Kasumi-1 (cell line): ENCODE measurements around the gene DGCR2.
A peak's percentile ranks its signal among the peaks of the same experiment; 100 is the strongest.

Experiments
- DNase-seq, 2 experiments: peaks; one replicate each; lab custom pipeline; 2025; lab: John Stamatoyannopoulos, UW

DGCR2 gene

GRCh38 chr22:19127329-19128008 is 5.3 kb upstream of the DGCR2 start:
- no peak for DNase-seq

GRCh38 chr22:19126309-19127273 is 4.4 kb upstream of the DGCR2 start:
- no peak for DNase-seq

- DNase-seq, result no peak
Measured at GRCh38 chr22:19125474-19126308, 3.5 kb upstream of the DGCR2 start.

DNA sequence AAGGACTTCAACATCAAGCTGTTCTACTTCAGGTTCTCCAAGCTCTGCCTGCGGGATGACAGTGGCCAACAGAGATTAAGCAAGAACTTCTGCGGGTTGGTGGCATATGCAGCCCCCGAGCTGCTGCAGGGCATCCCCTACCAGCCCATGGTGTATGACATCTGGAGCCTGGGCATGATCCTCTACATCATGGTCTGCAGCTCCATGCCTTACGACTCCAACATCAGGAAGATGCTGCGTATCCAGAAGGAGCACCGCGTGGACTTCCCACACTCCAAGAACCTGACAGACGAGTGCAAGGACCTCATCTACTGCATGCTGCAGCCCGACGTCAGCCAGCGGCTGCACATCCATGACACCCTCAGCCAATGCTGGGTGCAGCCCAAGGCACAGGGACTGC is 2.8 kb upstream of the DGCR2 start:
- DNase-seq, result no peak

DNA sequence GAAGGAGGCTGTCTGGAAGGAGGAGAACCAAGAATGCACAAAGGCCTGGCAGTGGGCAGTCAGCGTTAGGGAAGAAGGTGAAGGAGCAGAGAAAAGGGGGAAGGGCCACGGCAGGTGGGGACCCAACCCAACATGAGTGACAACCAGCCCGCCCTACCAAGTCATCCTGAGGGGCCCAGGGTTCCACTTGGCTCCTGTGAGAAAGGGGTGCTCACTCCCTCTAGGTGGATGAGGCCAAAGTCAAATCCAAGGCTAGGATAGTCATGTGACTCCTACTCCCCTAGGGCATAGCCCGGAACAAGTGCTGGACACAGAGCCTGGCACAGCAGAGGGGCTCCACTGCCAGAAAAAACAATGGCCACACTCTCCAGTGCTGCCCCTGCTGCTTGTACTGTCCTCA is 2.2 kb upstream of the DGCR2 start:
- DNase-seq, result no peak

- no peak for DNase-seq
Measured at GRCh38 chr22:19123936-19124335, 1.7 kb upstream of the DGCR2 start.

DNA sequence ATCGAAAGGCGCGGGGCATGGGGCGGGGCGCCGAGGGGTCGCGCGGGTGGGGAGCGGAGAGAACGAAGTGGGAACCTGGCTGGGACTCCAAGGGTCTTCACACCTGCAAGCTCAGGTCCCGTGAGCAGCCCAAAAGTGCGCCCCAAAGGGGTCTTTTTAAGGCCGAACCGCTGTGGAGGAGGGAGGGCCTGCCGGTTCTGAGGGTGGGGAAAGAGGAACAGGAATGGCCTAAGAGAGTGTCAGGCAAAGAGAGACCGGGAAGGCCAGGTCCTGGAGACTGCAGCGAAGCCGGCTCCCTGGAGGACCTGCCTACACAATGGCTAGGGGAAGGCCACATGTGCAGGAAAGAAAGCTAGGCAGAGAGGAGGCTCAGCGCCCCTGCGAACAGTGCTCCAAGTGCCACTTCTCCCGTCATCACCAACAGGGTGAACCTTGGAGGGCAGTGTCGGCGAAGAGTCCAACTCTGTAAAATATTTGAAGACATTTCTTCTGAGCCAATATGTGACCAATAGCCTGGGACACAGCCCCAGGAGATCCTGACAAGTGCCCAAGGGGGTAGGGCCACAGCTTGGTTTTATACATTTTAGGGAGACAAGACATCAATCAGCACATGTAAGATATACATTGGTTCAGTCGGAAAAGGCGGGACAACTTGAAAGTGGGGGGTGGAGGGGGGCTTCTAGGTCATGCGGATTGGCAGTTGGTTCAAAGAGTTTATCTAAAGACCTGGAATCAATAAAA is 710 bp upstream of the DGCR2 start:
- DNase-seq, result peak in 1 of 2 experiments; percentile 19

DNA sequence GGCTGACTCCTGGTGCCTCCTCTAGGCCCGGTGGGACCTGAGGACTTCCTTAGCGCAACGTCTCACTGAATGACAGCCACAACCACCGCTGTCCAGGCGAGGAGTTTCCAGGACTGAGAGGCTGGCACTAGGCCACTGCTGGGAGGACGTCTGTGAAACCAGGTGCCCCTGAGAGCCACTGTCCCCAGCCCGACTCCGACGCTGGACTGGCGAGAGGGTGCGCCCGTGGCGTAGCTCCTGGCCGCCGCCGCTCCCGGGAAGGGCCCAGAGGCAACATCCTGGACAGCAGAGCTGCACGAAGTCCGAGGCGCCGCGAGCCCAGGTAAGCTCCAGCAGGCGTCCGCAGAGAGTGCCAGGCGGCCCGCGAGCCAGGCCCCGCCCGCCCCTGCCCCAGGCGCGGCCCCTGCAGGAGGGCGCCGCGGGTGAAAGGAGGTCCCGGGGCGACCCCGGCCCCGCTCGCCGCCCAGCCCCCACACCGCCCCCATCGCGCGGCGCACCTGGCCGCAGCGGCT is 525 bp downstream of the DGCR2 start:
- peak; percentile 25 to 33 for DNase-seq

DNA sequence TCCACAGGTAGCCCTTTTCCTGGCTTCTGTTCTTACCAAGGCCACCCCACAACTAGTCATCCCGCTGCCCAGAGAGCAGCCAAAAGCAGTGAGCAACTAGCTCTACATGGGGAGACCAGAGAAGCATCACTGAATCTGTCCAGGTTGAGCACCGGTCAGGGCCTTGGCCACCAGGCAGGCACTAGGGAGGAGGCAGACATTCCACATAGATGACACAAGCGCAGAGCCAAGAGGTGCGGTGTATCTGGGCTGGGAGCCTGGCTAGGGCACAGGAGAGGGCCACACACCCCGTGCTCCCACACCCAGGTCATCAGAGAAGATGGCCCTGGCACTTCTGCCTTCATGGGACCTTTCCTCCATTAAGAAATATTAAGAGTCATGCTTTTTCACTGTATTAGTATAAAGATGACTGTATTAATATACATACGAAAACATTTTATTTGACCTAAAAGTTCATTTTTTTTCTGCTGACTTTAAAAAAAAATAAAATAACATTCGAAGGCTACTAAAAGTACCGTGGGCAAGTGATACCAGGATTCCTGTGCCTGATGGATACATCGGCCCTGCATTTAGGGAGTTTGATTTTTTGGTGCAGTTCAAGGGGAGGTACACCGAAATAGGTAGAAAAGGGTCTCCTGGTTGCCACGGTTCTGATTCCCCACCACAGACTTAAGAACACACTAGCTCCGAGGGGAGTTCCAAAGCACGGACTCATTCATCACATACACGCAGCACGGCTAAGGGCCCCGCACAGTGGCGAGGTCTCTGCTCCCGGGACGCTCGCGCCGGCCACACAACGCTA is 1.2 kb downstream of the DGCR2 start:
- DNase-seq, result no peak

GRCh38 chr22:19119949-19120348 is 2.3 kb downstream of the DGCR2 start:
- no peak for DNase-seq

GRCh38 chr22:19118329-19118880 is 3.8 kb downstream of the DGCR2 start:
- DNase-seq, result no peak

DNA sequence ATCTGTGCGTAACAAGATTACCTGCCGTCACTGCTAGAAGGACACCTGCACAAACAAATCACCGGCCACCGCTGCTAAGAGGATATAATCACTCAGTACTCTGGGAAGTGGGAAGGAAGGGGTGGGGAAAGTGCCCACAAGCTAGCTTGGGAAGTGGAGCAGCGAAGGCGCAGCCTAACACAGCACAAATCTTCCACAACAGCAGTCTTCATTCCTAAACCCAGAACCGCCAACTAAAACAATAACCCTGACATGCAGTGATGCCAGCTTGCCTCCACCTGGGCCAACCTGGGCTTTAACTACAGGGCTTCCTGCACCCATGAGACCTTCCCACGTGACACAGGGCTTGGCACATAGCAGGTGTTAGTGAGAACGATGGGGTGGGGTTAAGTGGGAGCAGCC is 5.1 kb downstream of the DGCR2 start:
- no peak for DNase-seq

- DNase-seq, result peak; percentile 9 to 55
Measured at GRCh38 chr22:19115628-19116027, 6.6 kb downstream of the DGCR2 start.

DNA sequence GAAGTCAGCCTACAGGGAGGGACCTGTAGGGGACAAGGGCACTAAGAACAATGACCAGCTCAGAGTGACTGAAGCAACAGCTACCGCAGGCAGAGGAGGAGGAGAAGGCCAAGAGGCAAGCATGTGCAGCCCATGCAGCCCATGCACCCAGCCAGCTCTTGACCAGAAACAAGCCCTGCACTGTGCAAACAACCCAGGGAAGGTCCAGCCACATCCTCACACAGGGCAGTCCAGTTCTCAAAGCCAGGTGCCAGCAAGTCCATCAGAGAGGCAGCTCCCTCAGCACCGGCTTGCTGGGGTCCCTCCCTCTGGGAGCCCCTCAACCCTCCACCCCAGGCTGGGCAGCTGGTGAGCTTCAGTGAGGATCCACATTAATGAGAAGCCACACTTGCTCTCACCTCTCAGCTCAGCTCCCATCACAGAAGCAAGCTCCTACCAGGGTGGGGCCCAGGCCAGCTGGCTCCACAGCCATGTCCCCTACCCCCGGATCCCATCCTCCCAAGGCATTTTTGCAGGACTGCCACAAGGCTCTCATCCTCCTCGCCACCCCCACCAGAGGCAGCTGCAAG is 7.1 kb downstream of the DGCR2 start:
- no peak for DNase-seq

DNA sequence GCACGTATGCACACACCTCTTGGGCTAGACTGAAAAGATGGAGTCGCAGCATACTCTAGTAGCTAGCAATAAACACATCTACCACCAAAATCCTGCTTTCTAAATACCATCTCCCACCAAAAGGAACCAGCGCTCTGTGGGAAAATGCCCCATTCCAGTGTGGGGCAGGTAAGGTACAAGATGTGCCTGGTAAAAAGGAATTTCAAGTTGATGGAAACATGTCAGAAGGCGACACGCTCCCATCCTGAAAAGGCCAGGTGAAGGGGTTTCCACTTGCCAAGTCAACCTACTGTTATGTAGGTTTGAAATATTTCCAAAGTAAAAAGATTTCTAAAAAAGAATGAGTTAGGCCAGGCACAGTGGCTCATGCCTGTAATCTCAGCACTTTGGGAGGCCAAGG is 8.8 kb downstream of the DGCR2 start:
- no peak for DNase-seq

GRCh38 chr22:19111584-19111983 is 10.6 kb downstream of the DGCR2 start:
- no peak for DNase-seq

DNA sequence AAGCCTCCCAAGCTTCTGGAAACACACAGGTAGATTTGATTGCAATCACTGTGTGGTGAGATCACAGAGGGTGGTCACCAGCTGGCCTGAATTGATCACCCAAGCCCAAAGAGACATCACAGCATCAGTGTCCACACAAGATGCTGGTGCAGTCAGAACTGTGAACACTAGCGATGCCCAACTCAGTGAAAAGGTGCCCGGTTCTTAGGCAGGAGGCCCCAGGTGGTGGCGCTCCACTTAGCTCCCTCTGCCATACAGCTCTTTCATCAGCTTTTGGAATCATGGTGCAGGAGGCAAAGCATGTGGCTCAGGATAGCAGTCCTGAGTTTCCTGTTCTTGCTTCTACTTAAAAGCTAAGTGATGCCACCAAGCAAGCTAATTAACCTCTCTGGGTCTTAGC is 11.1 kb downstream of the DGCR2 start:
- DNase-seq, result no peak

DNA sequence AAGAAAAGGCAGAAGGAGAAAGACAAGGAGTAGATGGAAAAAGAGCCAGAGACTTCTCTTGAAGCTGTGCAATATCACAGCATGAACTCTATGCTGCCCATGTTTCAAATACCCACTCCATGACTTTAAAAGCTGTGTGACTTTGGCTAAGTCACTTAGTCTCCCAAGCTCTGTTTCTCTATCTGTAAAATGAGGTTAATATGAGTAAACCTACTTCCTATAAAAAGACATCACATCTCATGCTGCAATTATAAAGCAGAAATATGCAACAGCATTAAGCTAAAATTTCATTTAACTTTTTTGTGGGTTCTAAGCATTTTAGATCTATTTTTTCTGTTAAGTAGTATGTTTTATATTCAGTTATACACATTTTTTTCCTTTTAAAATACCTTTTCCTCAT is 11.6 kb downstream of the DGCR2 start:
- no peak for DNase-seq

- DNase-seq, result no peak
Measured at GRCh38 chr22:19110064-19110458, 12.2 kb downstream of the DGCR2 start.
